NCI-H2171 (cell line): ENCODE results near the gene SALL3.

ENCODE experiments used
- DNase-seq: peaks from one replicate; lab custom pipeline; 2025; lab: John Stamatoyannopoulos, UW

Gene SALL3

GRCh38 chr18:79006106-79006795, 26.6 kb downstream of the SALL3 start:
- no peak for DNase-seq

- no peak for DNase-seq
These were observed 27.8 kb downstream of the SALL3 start for GRCh38 chr18:79007440-79007839.

- no peak for DNase-seq
These were observed 28.8 kb downstream of the SALL3 start for GRCh38 chr18:79008356-79008940.

DNA sequence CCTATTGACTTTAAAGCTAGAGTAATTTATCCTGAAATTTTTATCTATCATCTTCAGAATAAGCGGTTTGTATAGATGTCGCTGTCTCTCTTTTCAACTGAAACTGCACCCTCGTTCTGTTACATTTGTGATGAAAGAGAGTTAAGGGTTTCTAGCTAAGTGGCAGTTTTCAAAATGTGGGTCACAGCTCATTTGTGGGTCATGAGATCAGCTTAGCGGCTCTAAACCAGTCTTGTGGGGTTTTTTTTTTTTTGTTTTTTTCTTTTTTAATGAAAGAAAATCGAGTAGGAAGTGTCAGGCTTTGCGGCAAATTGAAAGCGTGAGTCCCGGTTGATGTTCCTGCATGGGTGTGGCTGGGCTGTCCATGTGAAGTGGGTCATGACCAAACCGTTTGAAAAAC, 31.2 kb downstream of the SALL3 start:
- DNase-seq = no peak

DNA sequence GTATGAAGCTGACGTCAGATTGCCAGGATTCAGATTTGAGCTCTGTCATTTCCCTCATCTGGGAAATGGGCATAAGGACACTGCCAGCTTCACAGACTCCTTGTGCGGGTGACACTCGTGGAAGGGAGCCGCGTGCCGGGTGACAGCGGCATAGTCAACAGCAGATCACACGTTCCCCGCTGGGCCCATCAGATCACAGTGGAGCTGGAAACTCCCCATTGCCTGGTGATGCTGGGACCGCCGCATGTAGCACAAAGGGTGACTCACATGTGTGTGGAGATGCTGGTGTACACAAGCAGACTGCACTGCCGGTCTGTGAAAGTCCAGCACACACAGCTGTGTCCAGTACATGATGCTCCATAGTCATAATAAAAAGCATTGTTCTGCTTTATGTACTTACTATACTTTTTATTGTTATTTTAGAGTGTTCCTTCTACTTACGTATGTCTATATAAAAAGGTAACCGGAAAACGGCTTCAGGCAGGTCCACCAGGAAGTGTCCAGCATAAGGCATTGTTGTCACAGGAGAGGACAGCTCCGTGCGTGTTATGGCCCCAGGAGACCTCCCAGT, 31.8 kb downstream of the SALL3 start:
- DNase-seq = no peak

- DNase-seq = no peak
These were observed 34.3 kb downstream of the SALL3 start for GRCh38 chr18:79013869-79014268.

DNA sequence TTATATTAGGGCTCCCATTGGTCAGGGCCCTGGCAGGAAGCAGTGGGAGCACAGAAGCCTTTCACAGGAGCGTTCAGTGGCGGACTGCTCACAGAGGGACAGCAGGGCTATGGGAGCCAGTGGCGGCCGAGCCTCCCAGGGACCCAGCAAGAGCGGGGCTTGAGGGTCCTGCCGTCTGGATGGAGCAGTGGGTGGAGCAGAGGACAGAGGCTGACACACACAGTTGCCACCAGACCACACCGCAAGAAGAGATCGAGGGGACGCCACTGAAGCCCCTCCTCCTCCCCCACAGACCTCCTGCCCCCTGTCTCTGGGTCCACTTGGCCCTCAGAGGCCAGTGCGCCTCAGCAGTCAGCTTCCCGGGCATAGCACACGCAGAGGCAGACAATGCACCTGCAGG, 39.3 kb downstream of the SALL3 start:
- DNase-seq = no peak

- no peak for DNase-seq
These were observed 40.3 kb downstream of the SALL3 start for GRCh38 chr18:79019881-79020280.

DNA sequence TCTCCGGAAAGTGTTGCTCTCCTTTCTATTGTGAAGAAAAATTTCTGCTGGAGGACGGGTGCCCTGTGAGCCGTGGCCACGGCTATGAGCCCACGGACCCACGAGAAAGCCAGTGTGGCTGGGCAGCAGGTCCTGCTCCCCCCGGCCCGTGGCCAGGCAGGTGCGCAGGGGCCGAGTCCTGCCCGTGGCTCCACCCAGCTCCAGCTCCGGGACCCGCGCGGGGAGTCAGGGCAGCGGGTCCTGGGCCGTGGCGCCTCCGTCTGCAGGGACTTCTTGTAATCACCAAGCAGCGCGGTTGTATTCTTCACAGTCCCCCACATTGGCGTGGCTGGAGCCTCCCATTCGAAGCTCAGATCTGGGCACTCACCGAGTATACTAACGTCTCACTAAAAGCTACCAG, 43.0 kb downstream of the SALL3 start:
- DNase-seq = no peak

DNA sequence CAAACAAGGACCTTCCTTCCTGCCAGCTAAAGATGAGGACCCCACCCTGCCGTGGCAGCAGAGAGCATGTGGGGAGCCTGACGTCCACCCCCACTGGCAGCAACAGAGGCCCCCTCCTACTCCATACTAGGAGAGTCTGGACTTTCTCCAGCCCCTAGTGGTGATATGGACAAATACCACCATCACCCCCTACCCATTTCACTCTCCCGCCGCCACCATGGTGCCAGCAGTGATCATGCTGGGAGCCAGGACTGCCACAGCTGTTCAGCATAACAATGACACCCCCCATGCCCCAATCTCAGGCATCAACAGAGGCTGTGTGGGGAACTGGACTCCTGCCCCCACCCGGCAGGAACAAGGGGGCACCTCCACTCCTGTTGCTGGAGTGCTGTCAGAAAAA, 46.9 kb downstream of the SALL3 start:
- DNase-seq = no peak

DNA sequence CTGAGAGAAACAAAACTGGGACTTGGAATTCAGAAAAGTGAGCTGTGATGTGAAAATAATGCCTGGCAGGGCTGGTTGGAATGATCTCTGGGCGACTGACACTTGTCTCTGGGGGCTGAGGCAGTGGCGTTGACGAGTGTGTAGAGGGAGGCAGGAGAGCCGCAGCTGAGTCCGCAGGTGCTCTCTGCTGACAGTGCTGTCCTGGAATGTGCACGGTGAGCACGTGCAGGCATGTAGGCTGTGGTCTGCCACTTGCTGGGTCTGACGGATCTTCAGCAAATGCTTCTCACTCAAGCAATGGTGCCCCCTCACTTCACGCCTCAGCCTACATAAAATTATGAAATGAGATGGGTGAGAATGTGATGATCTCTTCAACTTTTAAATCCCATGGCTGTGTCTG, 51.1 kb downstream of the SALL3 start:
- no peak for DNase-seq

DNA sequence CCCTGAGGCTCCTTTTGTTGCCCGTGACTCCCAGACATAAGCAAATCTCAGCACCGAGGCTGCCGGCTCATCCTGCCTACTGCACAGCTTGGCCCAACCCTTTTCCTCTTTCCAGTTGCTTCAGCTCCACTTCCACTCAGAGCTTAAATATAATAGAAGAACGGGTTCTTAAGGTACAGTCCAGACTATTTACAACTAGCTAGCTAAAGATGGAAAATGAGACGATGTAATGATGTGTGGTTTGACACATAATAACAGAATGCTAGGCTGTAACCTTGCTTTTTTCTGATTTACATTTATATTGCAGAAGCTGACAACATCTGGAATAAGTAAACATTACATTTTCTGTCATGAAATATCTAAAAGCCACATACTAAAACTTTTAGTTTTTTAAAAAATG, 62.7 kb downstream of the SALL3 start:
- no peak for DNase-seq

- DNase-seq = no peak
These were observed 63.7 kb downstream of the SALL3 start for GRCh38 chr18:79043288-79043687.

- DNase-seq = no peak
These were observed 66.9 kb downstream of the SALL3 start for GRCh38 chr18:79046522-79046921.

DNA sequence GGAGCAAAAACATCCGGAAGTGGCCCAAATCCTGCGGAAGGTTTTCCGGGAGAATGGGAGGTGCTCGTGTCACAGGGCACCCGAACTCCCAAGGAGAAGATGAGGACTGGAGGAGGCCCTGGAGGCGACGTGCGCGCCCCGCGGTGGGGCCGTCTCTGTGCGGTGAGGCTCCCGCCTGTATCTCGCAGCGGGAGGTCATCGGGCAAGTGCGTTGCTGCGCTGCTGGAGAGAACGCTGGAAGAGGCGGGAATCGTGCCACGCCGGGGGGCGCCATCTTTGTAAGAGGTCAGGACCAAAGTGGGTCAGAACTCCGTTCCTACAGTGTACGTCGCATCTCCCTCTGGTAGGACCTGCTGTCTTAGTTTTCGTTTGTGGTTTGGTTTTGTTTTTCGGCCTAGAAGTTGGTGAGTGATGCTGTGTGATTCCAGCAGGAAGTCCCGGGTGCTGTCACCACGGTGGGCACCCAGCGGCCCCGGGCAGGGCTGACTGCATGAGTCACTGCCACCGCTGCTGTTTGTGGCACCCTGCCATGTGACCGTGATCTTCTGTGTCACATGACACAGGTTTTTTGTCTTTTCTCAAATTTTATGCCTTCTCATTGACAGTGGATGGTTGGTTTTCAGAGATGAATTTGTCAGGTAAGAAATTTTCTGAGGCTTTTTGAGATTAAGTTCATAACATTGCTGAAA, 68.1 kb downstream of the SALL3 start:
- DNase-seq = no peak

GRCh38 chr18:79048245-79048632, 68.6 kb downstream of the SALL3 start:
- DNase-seq = no peak

DNA sequence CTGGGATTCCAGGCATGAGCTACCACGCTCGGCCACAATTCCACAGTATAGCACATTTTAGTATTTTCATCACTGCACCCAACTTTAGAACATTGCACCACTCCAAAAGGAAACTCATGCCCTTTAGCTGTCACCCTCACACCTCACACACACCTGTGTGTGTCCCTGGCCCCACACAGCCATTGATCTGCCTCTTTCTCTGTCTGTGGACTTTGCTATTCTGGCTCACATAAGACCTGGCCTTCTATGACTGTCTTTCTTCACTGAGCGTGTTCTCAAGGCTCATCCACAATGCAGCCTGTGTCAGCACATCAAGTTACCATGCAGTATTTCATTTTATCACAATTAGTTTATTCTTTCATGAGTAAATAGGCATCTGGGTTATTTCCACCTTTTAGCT, 69.9 kb downstream of the SALL3 start:
- no peak for DNase-seq
